HG02759 (cell line): Measurements from ENCODE around the gene SLC8A1.

ENCODE experiments used
- ATAC-seq: cut with Tn5 transposase; IDR thresholded peaks from one replicate; pipeline ENCODE4 v1.9.1; 2021; ENCODE audit warnings: mild to moderate bottlenecking, moderate library complexity; ENCODE audit not compliant: unreplicated experiment

SLC8A1 gene

GRCh38 chr2:40451918-40452605, at the start of gene SLC8A1:
Gene SLC8A1 (minus strand): TSS chr2:40452090.
- ATAC-seq: peak; percentile 51

GRCh38 chr2:40499437-40499836, 47.5 kb upstream of the SLC8A1 start:
- ATAC-seq: no peak

GRCh38 chr2:40497251-40497859, 45.5 kb upstream of the SLC8A1 start:
- ATAC-seq: no peak

- ATAC-seq: no peak
Observed at GRCh38 chr2:40489678-40489960, 37.7 kb upstream of the SLC8A1 start.

- ATAC-seq: no peak
Observed at GRCh38 chr2:40488927-40489677, 37.2 kb upstream of the SLC8A1 start.

GRCh38 chr2:40488101-40488601, 36.3 kb upstream of the SLC8A1 start:
- ATAC-seq: no peak

GRCh38 chr2:40487602-40488001, 35.7 kb upstream of the SLC8A1 start:
- no peak for ATAC-seq

- no peak for ATAC-seq
Observed at GRCh38 chr2:40485854-40486253, 34.0 kb upstream of the SLC8A1 start.

- ATAC-seq: no peak
Observed at GRCh38 chr2:40485318-40485717, 33.4 kb upstream of the SLC8A1 start.

- no peak for ATAC-seq
Observed at GRCh38 chr2:40483549-40484243, 31.8 kb upstream of the SLC8A1 start.

- ATAC-seq: no peak
Observed at GRCh38 chr2:40480596-40480995, 28.7 kb upstream of the SLC8A1 start.

- ATAC-seq: no peak
Observed at GRCh38 chr2:40480073-40480472, 28.2 kb upstream of the SLC8A1 start.

- ATAC-seq: no peak
Observed at GRCh38 chr2:40477361-40477760, 25.5 kb upstream of the SLC8A1 start.

GRCh38 chr2:40476436-40476835, 24.5 kb upstream of the SLC8A1 start:
- no peak for ATAC-seq

- no peak for ATAC-seq
Observed at GRCh38 chr2:40474306-40474705, 22.4 kb upstream of the SLC8A1 start.

GRCh38 chr2:40471866-40472265, 20.0 kb upstream of the SLC8A1 start:
- no peak for ATAC-seq

- no peak for ATAC-seq
Observed at GRCh38 chr2:40470822-40471813, 19.2 kb upstream of the SLC8A1 start.

- no peak for ATAC-seq
Observed at GRCh38 chr2:40466935-40467572, 15.2 kb upstream of the SLC8A1 start.

- no peak for ATAC-seq
Observed at GRCh38 chr2:40466332-40466906, 14.5 kb upstream of the SLC8A1 start.
